ENCODE results near the gene CCDC122. TPM values are rescaled to one million over a fixed set of nuclear protein-coding genes. Genes with fewer than 3 reads are reported as not detected.
"Not testable (repeated sequence)": the region's sequence is repeated elsewhere in the genome, so short reads cannot be mapped to it uniquely, and the experiment has no call there.

CCDC122 gene
- total RNA-seq, 1 donor from 2014 or later = 7.4 TPM

DNA sequence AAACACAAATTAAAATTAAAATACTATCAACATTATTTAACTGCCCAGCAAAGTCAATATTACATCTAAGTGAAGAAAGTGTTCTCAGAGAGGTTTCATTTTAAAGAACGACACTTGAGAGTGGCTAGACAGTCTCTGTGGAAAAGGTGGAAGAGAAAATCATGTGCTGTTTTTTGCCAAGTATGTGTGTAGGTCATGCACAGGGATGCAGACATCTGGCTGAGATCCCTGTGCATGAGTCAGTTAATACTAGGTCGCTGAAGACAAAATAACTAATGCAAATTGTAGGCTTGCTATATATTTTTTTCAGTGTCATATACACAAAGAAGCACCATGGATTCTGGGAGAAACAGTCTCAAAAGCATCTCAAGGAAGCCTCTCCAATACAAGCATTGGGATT lies 48.5 kb downstream of the CCDC122 start:
- DNase-seq (ENCODE audit: low read depth) = no peak
- Histone ChIP-seq H3K4me3 (ENCODE audit: low read depth, low read length) (no peak overlapping the region), H3K36me3 (ENCODE audit: control insufficient read depth, insufficient read depth, low read length) (no peaks in the 10 kb centered on the region), H3K27me3 (ENCODE audit: control insufficient read depth, insufficient read depth, low read length) (no peaks in the 10 kb centered on the region)
- TF ChIP-seq, protein P1, sequence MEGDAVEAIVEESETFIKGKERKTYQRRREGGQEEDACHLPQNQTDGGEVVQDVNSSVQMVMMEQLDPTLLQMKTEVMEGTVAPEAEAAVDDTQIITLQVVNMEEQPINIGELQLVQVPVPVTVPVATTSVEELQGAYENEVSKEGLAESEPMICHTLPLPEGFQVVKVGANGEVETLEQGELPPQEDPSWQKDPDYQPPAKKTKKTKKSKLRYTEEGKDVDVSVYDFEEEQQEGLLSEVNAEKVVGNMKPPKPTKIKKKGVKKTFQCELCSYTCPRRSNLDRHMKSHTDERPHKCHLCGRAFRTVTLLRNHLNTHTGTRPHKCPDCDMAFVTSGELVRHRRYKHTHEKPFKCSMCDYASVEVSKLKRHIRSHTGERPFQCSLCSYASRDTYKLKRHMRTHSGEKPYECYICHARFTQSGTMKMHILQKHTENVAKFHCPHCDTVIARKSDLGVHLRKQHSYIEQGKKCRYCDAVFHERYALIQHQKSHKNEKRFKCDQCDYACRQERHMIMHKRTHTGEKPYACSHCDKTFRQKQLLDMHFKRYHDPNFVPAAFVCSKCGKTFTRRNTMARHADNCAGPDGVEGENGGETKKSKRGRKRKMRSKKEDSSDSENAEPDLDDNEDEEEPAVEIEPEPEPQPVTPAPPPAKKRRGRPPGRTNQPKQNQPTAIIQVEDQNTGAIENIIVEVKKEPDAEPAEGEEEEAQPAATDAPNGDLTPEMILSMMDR (IDR thresholded peaks at IDR 0.05; ENCODE audit: insufficient read depth, low read length, poor library complexity, severe bottlenecking) = no peak

DNA sequence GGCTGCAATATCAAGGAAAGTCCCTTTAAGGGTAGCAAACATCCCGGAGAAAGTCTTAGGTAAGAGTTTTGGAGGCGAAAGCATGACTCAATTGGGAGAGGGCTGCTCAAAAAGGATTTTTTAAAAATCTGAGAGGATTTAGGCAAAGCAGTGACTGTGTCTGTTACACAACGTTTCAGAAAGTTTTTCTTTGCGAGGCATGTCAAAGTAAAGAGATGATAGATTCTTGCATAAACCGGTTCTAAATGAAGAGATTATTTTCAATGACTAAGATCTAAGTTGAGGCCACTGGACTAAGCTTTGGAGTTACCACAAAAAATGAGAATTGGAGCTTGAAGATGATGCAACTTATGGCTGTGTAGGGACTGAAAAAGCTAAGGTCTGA lies 49.1 kb downstream of the CCDC122 start:
- Histone ChIP-seq H3K4me3 (ENCODE audit: low read depth, low read length) (no peak overlapping the region), H3K36me3 (ENCODE audit: control insufficient read depth, insufficient read depth, low read length) (no peaks in the 10 kb centered on the region), H3K27me3 (ENCODE audit: control insufficient read depth, insufficient read depth, low read length) (no peaks in the 10 kb centered on the region)
- TF ChIP-seq, protein P1 (IDR thresholded peaks at IDR 0.05; ENCODE audit: insufficient read depth, low read length, poor library complexity, severe bottlenecking) = no peak
- DNase-seq (ENCODE audit: low read depth) = no peak

DNA sequence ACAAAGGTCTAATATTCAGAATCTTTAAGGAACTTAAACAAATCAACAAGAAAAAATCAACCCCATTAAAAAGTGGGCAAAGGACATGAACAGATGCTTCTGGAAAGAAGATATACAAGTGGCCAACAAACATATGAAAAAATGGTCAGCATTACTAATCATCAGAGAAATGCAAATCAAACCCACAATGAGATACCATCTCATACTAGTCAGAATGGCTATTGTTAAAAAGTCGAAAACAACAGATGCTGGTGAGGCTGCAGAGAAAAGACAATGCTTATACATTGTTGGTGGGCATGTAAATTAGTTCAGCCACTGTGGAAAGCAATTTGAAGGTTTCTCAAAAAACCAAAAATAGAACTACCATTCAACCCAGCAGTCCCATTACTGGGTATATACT lies 54.9 kb downstream of the CCDC122 start:
- not testable (repeated sequence) for DNase-seq (ENCODE audit: low read depth); H3K36me3 ChIP-seq (ENCODE audit: control insufficient read depth, insufficient read depth, low read length); H3K27me3 ChIP-seq (ENCODE audit: control insufficient read depth, insufficient read depth, low read length); H3K4me3 ChIP-seq (ENCODE audit: low read depth, low read length)

DNA sequence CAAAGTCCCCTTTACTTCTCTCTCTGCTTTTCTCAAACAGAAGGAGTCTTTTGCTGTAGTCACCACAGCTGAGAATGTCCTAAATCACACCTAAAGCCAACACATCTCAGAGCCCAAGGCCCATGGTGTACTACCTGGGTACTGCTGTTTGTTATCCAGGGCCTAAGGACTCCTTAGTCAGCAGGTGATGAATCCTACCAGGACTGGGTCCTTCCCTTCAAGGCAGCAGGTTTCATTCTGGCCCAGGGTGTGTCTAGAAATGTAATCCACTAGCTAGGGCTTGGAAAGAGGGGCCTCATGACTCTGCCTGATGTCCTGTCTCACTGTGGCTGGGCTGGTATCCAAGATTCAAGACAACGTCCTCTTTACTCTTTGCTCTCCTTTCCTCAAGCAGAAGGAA lies 56.6 kb downstream of the CCDC122 start:
- H3K4me3 ChIP-seq (ENCODE audit: low read depth, low read length) = no peak overlapping the region
- no peaks in the 10 kb centered on the region for H3K36me3 ChIP-seq (ENCODE audit: control insufficient read depth, insufficient read depth, low read length)
- TF ChIP-seq, protein P1 (IDR thresholded peaks at IDR 0.05; ENCODE audit: insufficient read depth, low read length, poor library complexity, severe bottlenecking) = no peak
- no peaks in the 10 kb centered on the region for H3K27me3 ChIP-seq (ENCODE audit: control insufficient read depth, insufficient read depth, low read length)
- no peak for DNase-seq (ENCODE audit: low read depth)

DNA sequence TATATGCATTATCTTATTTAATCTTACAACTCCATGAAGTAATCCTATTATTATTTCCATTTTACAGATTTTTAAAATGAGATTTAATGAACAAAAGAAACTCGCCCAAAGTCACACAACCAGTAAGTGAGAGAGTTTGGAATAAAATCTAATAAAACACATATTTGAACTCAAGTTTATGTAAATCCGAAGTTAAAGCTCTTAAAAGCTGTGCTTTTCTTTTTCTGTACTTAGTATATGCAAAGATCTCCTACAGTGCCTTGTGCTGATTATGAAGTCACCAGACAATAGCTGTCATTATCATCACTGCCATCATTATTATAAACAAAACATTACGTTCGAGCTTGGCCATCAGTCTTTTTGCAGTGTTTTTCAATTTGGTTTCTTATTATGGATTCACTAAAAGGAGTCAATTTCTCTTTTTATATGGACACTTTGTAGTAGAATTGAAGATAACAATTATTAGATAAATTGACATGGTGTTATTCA lies 63.1 kb downstream of the CCDC122 start:
- Histone ChIP-seq H3K36me3 (ENCODE audit: control insufficient read depth, insufficient read depth, low read length) (no peaks in the 10 kb centered on the region), H3K27me3 (ENCODE audit: control insufficient read depth, insufficient read depth, low read length) (no peaks in the 10 kb centered on the region), H3K4me3 (ENCODE audit: low read depth, low read length) (no peak overlapping the region)
- TF ChIP-seq, protein P1 (IDR thresholded peaks at IDR 0.05; ENCODE audit: insufficient read depth, low read length, poor library complexity, severe bottlenecking) = no peak
- DNase-seq (ENCODE audit: low read depth) = no peak

DNA sequence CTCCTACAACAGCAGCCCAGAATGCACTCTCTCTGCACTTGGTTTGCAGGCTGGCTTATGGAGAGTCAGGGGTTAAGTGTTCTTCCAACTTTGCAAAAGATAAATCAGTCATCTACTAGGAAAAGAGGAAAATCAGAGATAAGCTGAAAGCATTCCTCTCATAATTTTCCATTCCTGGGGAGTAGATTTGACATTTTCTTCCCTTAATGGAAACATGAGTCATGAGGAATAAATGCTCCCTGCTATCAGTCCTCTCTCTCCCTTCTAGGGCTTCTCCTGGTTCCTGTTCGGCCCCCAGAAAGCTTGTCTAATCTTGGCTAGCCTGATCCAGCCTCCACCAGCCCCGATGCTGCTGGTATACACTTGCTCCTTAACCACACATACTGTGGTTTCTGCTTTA lies 64.3 kb downstream of the CCDC122 start:
- H3K27me3 ChIP-seq (ENCODE audit: control insufficient read depth, insufficient read depth, low read length) = no peaks in the 10 kb centered on the region
- no peaks in the 10 kb centered on the region for H3K36me3 ChIP-seq (ENCODE audit: control insufficient read depth, insufficient read depth, low read length)
- DNase-seq (ENCODE audit: low read depth) = no peak
- TF ChIP-seq, protein P1 (IDR thresholded peaks at IDR 0.05; ENCODE audit: insufficient read depth, low read length, poor library complexity, severe bottlenecking) = no peak
- no peak overlapping the region for H3K4me3 ChIP-seq (ENCODE audit: low read depth, low read length)
